Activated CD4-positive, alpha-beta T cell treated with anti-CD3 and anti-CD28 coated beads, Interleukin-2, amount 10 ng/mL, durations not matched to agents 7 days and 5 days (primary cell): ENCODE measurements around the gene PTGIS. TPM values are rescaled to one million over a fixed set of nuclear protein-coding genes. Genes with fewer than 3 reads are reported as not detected.

Source experiments
- CTCF ChIA-PET: fragments of 350-600 bp; sonication (Branson Sonifier 250); formaldehyde crosslinking; loops from one replicate; lab custom pipeline; 2021; ENCODE audit warnings: antibody characterized with exemption; lab: Charles Lee
- POLR2A ChIA-PET: fragments of 350-600 bp; sonication (Branson Sonifier 250); formaldehyde crosslinking; loops from one replicate; lab custom pipeline; 2021; ENCODE audit warnings: antibody characterized with exemption; lab: Charles Lee
- DNase-seq: peaks from one replicate; pipeline ENCODE4 v3.0.0-alpha.2; 2020
- H3K27ac Mint-ChIP-seq: one replicate; pipeline ENCODE4 v1.8.0; 2021; ENCODE audit warnings: mild to moderate bottlenecking, moderate library complexity, mixed read lengths
- H3K27me3 Mint-ChIP-seq: one replicate; pipeline ENCODE4 v1.8.0; 2021; ENCODE audit warnings: mixed read lengths
- H3K36me3 Mint-ChIP-seq: one replicate; pipeline ENCODE4 v1.8.0; 2021; ENCODE audit warnings: low read depth, mixed read lengths
- H3K4me1 Mint-ChIP-seq: one replicate; pipeline ENCODE4 v1.8.0; 2021; ENCODE audit warnings: mixed read lengths
- H3K4me3 Mint-ChIP-seq: one replicate; pipeline ENCODE4 v1.8.0; 2021; ENCODE audit warnings: mild to moderate bottlenecking, moderate library complexity, mixed read lengths
- H3K9me3 Mint-ChIP-seq: one replicate; pipeline ENCODE4 v1.8.0; 2021; ENCODE audit warnings: mixed read lengths
- total RNA-seq, 2 experiments: library from RNA; stranded (reverse); gene quantifications; one replicate each; pipeline ENCODE4 v1.2.3, GENCODE V29; 2021

Gene PTGIS
- total RNA-seq, 2 experiments from 2014 or later, result 0.40 to 0.62 TPM

DNA sequence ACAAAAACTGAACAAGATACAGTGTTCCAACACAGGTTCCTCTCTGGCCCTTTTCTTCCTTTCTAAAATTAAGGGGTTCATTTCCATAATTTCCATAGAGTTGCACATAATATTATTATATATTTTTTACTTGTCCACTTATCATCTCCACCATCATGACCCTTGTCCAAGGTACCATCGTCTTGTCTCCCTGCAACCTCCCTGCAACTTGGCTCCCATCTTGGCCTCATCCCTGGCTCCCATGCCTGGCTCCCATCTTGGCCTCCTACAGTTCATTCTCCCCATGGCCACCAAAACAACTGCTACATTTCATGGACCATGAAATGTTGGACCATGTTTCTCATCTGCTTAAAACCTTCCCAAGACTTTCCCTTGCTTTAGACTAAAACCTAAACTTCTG, 82.4 kb downstream of the PTGIS start:
- no peak for DNase-seq
- peaks cover 2% of the 10 kb centered on the region for H3K36me3 Mint-ChIP-seq
- ChIA-PET POLR2A (no interaction called here), CTCF (interaction anchor here (2.5 kb wide), 1 partner anchor 10 kb away, joined by 13 read pairs; no protein-coding TSS in a partner anchor)
- H3K27me3 Mint-ChIP-seq, result peaks cover 60% of the 10 kb centered on the region
- H3K27ac Mint-ChIP-seq, result no peak overlapping the region
- peaks cover 4% of the 10 kb centered on the region for H3K4me1 Mint-ChIP-seq
- peaks cover 5% of the 10 kb centered on the region for H3K9me3 Mint-ChIP-seq
- H3K4me3 Mint-ChIP-seq, result no peak overlapping the region

DNA sequence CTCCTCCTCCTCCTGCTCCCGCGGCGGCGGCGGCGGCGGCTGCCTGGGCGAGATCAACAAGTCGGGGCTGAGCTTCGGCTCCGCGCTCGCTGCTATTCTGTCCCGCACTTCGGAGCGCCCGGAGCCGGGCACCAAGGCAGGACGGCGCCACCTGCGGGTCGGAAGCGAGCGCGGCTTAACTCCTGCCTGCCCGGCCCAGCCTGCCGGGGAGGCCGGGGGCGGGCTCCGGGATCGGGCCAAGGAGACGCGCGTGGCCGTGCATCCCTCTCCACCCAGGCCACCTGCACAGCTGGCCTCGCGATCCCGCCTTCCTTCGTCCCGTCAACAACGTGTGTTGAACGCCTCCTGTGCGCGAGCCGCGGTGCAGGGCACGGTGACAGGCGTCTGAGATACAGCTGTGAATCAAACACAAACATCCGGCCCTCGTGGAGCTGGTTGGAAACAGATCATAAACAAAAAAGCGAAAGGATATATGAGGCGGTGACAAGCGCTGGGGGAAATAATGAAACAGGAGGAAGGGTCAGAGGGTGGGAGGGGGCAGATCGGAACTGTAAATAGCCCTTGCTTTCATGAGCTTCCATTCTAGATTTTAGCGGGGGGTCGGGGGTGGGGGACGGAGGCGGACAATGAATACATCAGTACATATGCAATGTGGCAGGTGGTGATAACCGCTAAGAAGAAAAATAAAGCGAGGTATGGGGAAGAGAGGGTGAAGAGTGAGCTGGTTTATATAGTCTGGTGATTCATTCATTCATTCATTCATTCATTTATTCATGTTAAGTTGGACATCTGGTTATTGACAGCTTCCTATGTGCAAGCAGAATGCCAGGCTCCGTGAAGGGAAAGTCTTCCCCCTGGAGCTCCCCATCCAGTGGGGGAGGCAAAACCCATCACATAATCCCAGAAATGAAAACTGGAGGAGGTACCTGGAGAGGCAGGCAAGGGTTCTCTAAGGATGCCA, 83.5 kb downstream of the PTGIS start:
- Mint-ChIP-seq H3K36me3 (peaks cover 2% of the 10 kb centered on the region), H3K4me1 (peaks cover 4% of the 10 kb centered on the region), H3K9me3 (peaks cover under 1% of the 10 kb centered on the region), H3K4me3 (peak overlapping the region; percentile 73), H3K27me3 (peaks cover 60% of the 10 kb centered on the region), H3K27ac (peak overlapping the region; percentile 55)
- ChIA-PET POLR2A (no interaction called here), CTCF (interaction anchor here (0.6 to 2.5 kb wide), 15 partner anchors 9 to 1295 kb away, joined by 3 to 13 read pairs (median 3); no protein-coding TSS in a partner anchor)
- DNase-seq, result peak; percentile 73

DNA sequence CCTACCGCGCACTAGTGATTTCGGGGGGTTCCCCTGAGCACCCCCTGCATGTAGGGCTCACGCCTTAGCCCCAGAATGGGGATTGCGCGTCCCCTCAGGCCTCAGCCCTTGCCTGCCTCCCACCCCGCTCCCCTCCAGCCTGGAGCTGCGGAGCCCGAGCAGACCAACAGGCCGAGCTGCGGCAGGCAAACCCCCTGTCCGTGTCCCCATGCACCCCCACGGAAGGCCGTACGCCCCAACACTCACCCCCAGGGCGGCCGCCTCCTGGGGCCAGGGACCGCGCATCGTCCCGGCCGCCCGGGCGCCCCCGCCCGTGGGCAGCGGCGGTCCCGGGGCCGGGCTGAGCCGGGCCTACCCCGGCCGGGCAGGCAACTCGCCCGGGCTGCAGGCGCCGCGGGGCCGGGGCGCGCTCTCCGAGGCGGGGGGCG, 84.2 kb downstream of the PTGIS start:
- ChIA-PET POLR2A (no interaction called here), CTCF (interaction anchor here (0.7 to 2.5 kb wide), 9 partner anchors 9 to 149 kb away, joined by 3 to 13 read pairs (median 3); no protein-coding TSS in a partner anchor)
- Mint-ChIP-seq H3K27me3 (peaks cover 62% of the 10 kb centered on the region), H3K36me3 (peaks cover 2% of the 10 kb centered on the region), H3K4me1 (peaks cover 4% of the 10 kb centered on the region), H3K4me3 (no peak overlapping the region), H3K27ac (no peak overlapping the region), H3K9me3 (no peaks in the 10 kb centered on the region)
- no peak for DNase-seq

DNA sequence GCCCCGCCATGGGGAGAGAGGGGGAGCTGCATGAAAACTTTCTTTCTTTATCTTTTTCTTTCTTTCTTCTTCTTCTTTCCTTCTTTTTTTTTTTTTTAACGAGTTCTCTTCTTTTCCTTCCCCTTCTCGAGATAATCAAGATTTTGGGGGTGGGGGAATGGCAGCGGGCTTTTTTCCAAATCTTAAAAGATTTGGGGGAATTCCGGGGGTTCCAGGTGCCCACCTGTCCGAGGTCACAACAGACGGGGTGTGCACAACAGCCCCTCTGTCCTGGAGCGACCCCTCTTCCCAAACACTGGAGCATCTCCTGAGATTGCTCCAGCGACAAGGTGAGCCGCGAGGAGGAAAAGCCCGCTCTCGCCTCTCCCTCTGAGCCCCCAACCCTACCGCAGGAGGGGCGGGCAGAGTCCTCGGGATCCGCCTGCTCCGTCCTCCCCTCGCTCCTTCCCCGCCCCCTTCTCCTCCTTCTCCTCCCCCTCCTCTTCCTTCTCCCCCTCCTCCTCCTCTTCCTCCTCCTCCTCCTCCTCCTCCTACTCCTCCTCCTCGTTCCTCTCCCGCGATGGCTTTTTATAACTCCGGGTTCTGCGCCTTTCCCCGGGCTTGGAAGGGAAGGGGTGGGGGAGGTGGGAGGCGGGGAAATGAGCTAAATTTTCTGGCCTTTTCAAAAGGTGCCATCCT, 84.8 kb downstream of the PTGIS start:
- POLR2A ChIA-PET, result no interaction called here

DNA sequence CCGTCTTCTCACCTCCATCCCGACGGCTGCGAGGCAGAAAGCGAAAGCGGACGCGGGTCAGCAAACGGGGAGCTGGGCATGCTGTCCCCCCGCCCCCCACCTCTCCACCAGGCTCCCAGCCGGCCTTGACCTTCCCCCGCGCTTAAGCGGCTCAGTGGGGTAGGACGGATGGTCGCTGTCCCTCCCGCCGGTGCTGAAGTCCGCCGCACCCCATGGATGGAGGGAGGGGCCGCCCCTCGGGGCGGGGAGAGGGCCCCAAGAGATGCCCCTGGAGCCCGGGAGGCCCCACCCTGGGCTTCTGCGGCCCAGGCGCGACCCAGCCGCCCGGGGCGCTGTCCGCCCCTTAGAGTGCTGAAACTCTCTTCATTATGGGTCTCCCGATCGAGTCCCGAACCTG, 85.3 kb downstream of the PTGIS start, which contains the start of gene KCNB1:
KCNB1 (minus strand) TSS at position 48 of the 397 bp plus-strand sequence. CDS start 188 bp downstream, outside the sequence.
- no peaks in the 10 kb centered on the region for H3K9me3 Mint-ChIP-seq
- peak; percentile 54 for DNase-seq
- H3K36me3 Mint-ChIP-seq, result peaks cover 2% of the 10 kb centered on the region
- CTCF ChIA-PET, result interaction anchor here (1.0 to 1.5 kb wide), 2 partner anchors 97 to 103 kb away, joined by 3 read pairs; no protein-coding TSS in a partner anchor
- no peak within 1 kb of the TSS for H3K4me3 Mint-ChIP-seq
- H3K27ac Mint-ChIP-seq, result no peak within 1 kb of the TSS
- POLR2A ChIA-PET, result interaction anchor here (0.6 kb wide), 1 partner anchor 152 kb away, joined by 5 read pairs; no protein-coding TSS in a partner anchor
- peaks cover 4% of the 10 kb centered on the region for H3K4me1 Mint-ChIP-seq
- H3K27me3 Mint-ChIP-seq, result peaks cover 57% of the 10 kb centered on the region

More for the DNA sequence above, 84.8 kb downstream of the PTGIS start:
- no peaks in the 10 kb centered on the region for H3K9me3 Mint-ChIP-seq
- no peak for DNase-seq
- CTCF ChIA-PET, result interaction anchor here (1.5 to 2.5 kb wide), 4 partner anchors 8 to 137 kb away, joined by 3 to 13 read pairs (median 4); no protein-coding TSS in a partner anchor
- peaks cover 4% of the 10 kb centered on the region for H3K4me1 Mint-ChIP-seq
- peaks cover 60% of the 10 kb centered on the region for H3K27me3 Mint-ChIP-seq
- no peak overlapping the region for H3K4me3 Mint-ChIP-seq
- peaks cover 2% of the 10 kb centered on the region for H3K36me3 Mint-ChIP-seq
- H3K27ac Mint-ChIP-seq, result no peak overlapping the region

DNA sequence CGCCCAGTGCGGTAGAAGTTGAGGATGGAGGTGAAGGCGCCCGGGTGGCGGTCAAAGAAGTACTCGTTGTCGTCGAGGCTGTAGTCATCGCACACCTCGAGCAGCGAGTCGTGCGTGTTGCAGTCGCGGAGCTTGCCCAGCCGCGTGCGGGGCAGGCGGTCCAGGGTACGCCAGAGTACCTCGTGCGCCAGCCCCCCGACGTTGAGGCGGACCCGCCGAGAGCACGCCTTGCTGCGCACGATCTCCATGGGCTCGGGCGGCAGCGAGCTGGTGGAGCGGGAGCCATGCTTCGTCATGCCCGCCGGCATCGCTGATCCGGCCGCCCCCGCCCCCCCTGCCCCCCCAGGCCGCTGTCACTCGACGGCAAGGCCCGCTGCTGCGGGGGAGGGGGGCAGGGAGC, 85.8 kb downstream of the PTGIS start:
- H3K4me1 Mint-ChIP-seq, result peaks cover 4% of the 10 kb centered on the region
- H3K27ac Mint-ChIP-seq, result no peak overlapping the region
- ChIA-PET CTCF (interaction anchor here (1.0 kb wide), 1 partner anchor 97 kb away, joined by 3 read pairs; no protein-coding TSS in a partner anchor), POLR2A (interaction anchor here (0.6 kb wide), 1 partner anchor 151 kb away, joined by 5 read pairs; no protein-coding TSS in a partner anchor)
- DNase-seq, result no peak
- no peak overlapping the region for H3K4me3 Mint-ChIP-seq
- no peaks in the 10 kb centered on the region for H3K9me3 Mint-ChIP-seq
- peaks cover 2% of the 10 kb centered on the region for H3K36me3 Mint-ChIP-seq
- H3K27me3 Mint-ChIP-seq, result peaks cover 53% of the 10 kb centered on the region

DNA sequence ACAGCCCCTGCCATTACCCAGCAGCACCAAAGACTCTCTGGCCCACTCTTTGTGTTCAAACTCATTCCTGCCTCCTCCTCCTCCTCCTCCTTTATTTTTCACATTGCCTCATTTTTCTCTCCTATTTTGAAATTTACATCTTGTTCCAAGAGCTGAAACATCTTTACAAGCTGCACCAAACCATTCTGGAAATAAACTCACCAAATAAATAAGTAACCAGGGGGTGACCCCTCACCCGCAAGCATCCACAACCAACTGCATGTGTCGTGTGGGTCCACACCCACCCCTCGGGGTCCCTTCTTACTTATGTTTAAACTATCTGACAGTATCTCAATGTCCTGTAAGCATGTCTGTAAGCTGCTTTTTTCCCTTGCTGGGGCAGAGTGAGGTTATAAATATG, 86.8 kb downstream of the PTGIS start:
- Mint-ChIP-seq H3K36me3 (peaks cover 2% of the 10 kb centered on the region), H3K27me3 (peaks cover 44% of the 10 kb centered on the region)

DNA sequence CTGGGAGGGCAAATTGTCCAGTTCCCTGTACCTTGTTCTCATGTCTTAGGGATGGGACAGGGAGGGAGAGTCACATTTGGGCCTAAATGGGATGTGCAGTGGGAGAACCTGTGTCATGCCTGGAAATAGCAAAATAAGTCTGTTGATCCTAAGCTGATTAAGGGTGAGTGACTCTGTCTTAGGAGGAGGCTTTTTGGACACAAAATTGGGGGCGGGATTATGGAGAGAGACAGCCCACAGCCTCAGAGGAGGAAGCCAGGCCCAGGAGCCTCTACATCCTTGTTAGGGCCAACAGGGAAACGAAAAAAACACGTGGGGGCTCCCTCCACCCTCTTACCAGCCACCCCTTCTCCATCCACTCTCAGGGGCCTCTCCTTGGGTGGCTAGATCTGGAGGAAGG, 87.7 kb downstream of the PTGIS start:
- no peaks in the 10 kb centered on the region for H3K9me3 Mint-ChIP-seq
- ChIA-PET POLR2A (no interaction called here), CTCF (no interaction called here)
- H3K27me3 Mint-ChIP-seq, result peaks cover 36% of the 10 kb centered on the region
- DNase-seq, result no peak
- peaks cover 4% of the 10 kb centered on the region for H3K4me1 Mint-ChIP-seq
- no peak overlapping the region for H3K4me3 Mint-ChIP-seq
- no peak overlapping the region for H3K27ac Mint-ChIP-seq
- peaks cover 2% of the 10 kb centered on the region for H3K36me3 Mint-ChIP-seq

More for the DNA sequence above, 86.8 kb downstream of the PTGIS start:
- ChIA-PET POLR2A (no interaction called here), CTCF (interaction anchor here (1.1 kb wide), 1 partner anchor 147 kb away, joined by 3 read pairs; no protein-coding TSS in a partner anchor)
- Mint-ChIP-seq H3K27ac (no peak overlapping the region), H3K4me3 (no peak overlapping the region), H3K4me1 (peaks cover 4% of the 10 kb centered on the region), H3K9me3 (no peaks in the 10 kb centered on the region)
- no peak for DNase-seq

DNA sequence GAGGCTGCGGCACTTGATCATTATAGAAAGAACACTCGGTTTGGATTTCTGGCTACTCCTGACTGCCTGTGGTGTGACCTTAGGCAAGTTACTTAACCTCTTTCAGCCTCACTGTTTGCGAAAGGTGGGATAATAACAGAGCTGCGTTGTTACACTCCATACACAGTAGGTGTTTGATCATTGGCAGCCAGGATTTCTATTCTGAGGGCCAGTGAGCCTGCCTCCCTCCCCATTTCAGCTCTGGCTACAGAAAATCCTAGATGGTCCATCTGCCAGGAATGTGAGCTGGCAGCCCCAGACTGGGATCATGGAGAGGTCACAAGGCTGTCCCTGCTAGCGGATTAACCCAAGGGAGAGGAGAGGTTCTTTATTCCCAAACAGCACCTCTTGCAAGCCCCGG, 88.2 kb downstream of the PTGIS start:
- peaks cover 2% of the 10 kb centered on the region for H3K36me3 Mint-ChIP-seq
- no peaks in the 10 kb centered on the region for H3K9me3 Mint-ChIP-seq
- no peak for DNase-seq
- no peak overlapping the region for H3K27ac Mint-ChIP-seq
- ChIA-PET POLR2A (no interaction called here), CTCF (no interaction called here)
- H3K4me3 Mint-ChIP-seq, result no peak overlapping the region
- peaks cover 4% of the 10 kb centered on the region for H3K4me1 Mint-ChIP-seq
- peaks cover 35% of the 10 kb centered on the region for H3K27me3 Mint-ChIP-seq

DNA sequence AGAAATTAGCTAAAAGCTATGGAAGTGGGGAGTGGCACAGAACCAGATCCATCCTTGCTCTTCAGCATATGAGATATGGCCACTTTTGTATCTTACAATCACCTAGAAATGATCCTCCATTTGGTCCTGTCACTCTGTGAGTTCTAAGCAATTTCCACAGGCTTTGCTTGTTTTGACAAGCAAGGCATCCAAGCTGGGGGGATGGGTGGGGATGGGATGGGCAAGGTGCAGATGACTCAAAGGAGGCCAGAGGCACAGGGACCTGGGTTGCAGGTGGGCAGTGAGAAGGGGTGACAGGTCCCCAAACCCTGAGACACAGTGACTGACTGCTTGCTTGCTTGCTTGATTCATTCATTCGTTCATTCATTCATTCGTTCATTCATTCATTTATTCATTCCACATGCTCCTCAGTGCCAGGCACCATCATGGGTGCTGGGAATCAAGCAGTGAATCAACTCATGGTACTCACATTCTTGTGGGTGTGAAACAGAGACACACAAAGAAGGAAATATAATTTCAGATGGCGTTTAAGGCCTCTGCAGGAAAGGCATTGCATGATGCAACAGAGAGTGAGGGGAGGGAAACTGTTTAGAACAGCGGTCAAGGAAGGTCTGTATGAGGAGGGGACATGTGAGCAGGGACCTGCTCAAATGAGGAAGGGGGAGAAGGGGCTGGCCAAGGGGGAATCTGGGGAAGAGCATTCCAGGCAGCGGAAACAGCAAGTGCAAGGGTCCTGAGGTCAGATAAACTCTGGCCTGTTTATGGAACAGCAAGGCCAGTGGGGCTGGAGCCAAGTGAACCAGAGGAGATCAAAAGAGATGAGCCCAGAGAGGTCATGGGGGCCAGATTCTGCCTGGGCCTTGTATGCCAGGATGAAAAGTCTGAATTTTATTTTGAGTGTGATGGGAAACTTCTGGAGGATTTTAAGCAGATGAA, 88.9 kb downstream of the PTGIS start:
- H3K36me3 Mint-ChIP-seq, result no peaks in the 10 kb centered on the region
- CTCF ChIA-PET, result no interaction called here

DNA sequence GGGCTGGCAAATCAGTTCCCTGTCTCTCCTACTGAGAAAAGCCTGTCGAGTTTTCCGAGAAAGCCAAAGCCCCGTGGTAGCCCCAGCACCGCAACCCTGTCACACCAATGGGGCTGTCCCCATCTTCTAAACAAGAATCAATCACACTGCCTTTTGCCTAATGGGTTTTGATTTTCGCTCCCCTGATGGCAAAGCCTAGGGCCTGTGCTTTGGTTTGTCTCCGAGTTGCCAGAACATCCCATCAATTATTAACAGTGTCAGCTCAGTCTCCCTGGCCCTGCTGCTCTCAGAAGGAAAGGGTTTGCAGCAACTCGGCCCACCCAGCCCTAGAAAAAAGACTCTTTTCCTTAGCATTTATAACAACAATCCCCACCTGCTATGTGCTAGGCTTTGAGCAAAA, 89.7 kb downstream of the PTGIS start:
- Mint-ChIP-seq H3K9me3 (no peaks in the 10 kb centered on the region), H3K4me1 (no peaks in the 10 kb centered on the region), H3K36me3 (no peaks in the 10 kb centered on the region), H3K27ac (no peak overlapping the region), H3K4me3 (no peak overlapping the region), H3K27me3 (peaks cover 29% of the 10 kb centered on the region)
- ChIA-PET CTCF (no interaction called here), POLR2A (no interaction called here)
- no peak for DNase-seq

More for the DNA sequence above, 88.9 kb downstream of the PTGIS start:
- H3K27ac Mint-ChIP-seq, result no peak overlapping the region
- peaks cover under 1% of the 10 kb centered on the region for H3K4me1 Mint-ChIP-seq
- H3K27me3 Mint-ChIP-seq, result peaks cover 29% of the 10 kb centered on the region
- no peaks in the 10 kb centered on the region for H3K9me3 Mint-ChIP-seq
- no peak overlapping the region for H3K4me3 Mint-ChIP-seq
- DNase-seq, result no peak
- POLR2A ChIA-PET, result no interaction called here
